ENCODE measurements around the gene SYT11.
"Not testable (repeated sequence)": the region's sequence is repeated elsewhere in the genome, so short reads cannot be mapped to it uniquely, and the experiment has no call there.

The SYT11 gene

DNA sequence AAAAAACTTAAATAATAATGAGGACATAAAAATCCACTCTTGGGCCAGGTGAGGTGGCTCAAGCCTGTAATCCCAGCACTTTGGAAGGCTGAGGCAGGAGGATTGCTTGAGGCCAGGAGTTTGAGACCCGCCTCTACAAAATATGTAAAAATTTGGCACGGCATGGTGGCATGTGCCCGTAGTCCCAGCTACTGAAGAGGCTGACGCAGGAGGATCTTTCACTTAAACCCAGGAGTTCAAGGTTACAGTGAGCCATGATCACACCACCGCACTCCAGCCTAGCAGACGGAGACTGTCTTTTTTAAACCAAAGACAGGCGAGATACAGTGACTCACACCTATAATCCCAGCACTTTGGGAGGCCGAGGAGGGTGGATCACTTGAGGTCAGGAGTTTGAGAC lies 37.1 kb downstream of the SYT11 start:
- DNase-seq (ENCODE audit: low read depth in 2 of 2, low spot score in 1 of 2), result not testable (repeated sequence)

DNA sequence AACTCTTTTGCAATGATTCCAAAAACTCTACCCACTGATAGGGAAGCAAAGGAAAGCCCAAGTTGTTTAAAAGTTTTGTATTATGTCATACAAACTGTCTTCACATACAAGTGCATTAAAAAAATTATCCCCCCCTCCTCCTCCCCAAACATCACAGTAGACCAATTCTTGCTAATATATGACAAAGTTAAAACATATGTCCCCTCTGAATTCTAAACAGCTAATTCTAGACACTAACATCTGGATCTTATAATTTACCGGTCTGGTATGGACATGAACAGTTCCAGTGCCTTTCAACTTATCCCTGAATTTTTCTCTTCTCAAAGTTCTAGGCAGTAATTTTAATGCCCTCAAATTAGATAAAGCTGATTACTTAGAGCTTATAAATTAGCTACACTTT lies 38.4 kb downstream of the SYT11 start:
- DNase-seq (ENCODE audit: low read depth in 2 of 2, low spot score in 1 of 2), result no peak

DNA sequence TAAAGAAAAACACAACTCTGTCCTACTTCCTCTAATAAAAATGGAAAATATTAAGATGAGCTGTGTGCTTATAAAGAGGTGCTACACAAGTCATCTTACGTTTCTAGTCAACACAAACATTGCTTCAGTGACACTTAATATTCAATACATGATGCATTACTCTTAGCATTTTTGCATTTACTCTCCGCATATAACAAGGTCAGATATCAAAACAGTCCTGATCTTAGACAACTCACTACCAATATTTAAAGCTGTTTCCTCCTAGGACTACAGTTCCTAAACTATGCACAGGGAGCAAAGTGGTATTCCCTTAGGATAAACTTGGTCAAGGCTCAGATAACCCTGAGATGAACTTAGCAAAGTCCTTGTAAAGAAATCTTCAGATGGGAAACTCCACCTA lies 39.5 kb downstream of the SYT11 start:
- no peak for DNase-seq (ENCODE audit: low read depth in 2 of 2, low spot score in 1 of 2)

DNA sequence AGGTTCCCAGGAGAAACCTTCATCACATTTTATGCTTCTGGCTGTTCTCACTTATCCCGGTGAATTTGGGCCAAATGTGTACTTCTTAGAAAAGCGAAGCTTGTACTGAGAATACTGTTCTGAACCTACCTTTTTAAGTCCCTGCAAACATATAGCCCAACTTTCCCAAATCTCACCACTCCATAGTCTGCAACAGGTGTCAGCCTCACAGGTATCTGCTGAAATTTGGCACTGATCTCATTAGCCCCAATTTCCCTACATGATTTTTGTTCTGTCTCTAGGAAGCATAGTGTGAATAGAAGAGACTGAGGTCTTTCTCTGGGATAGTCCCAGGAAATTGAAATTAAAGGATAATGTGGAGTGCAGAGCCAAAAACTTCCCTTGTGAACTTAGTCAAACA lies 40.3 kb downstream of the SYT11 start:
- DNase-seq (ENCODE audit: low read depth in 2 of 2, low spot score in 1 of 2), result no peak

DNA sequence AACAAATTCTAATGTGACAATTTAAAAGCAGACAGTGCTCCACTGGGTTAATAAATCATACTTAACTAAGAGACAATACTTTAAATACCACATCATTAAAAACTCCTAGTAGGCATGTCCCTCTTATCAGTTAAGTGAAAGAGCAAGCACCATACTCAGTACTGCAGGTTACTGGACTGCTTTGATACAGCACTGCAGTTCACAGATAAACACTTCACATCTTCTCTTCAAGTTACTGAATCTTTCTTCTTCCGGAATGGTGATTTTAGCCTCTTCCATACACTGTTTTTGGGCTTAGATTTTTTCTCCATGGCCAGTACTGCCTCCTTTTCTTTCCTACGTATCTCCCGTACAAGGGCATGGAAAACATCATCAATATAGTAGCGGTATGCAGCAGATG lies 40.8 kb downstream of the SYT11 start:
- DNase-seq (ENCODE audit: low read depth in 2 of 2, low spot score in 1 of 2), result no peak

DNA sequence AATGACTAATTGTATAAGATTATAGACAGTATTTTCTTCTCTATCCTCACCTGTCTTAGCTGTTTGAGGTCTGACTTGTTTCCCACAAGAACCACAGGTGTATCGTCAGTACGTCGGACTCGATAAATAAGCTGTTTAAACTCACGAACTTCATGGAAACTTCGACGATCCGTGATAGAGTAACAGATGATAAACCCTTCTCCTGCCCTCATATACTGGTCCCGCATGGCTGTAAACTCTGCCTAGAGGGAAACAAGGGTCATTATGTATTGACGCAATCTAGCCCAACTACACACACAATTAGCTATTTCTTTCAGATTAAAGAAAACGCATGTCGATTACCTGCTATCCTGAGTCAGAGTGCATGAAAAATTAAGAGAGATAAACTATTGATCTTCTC lies 44.9 kb downstream of the SYT11 start:
- DNase-seq (ENCODE audit: low read depth in 2 of 2, low spot score in 1 of 2), result no peak

DNA sequence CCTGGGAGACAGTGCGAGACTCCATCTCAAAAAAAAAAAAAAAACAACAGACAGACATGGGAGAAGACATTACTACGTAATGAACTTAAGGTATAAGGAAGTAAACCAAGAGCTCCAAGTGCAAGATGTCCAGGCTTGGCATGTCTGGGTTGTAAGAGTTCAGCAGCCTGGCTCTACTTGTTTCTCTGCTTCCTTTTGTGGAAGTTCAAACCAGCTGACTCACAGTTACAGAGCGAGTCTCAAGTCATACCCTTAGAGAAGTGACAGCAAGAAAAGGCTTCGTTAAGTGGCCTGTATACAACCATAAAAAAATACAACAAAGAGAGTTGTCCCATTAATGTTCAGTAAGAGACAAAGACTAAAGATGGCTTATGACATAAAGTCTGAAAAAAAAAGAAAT lies 50.5 kb downstream of the SYT11 start:
- no peak for DNase-seq (ENCODE audit: low read depth in 2 of 2, low spot score in 1 of 2)

DNA sequence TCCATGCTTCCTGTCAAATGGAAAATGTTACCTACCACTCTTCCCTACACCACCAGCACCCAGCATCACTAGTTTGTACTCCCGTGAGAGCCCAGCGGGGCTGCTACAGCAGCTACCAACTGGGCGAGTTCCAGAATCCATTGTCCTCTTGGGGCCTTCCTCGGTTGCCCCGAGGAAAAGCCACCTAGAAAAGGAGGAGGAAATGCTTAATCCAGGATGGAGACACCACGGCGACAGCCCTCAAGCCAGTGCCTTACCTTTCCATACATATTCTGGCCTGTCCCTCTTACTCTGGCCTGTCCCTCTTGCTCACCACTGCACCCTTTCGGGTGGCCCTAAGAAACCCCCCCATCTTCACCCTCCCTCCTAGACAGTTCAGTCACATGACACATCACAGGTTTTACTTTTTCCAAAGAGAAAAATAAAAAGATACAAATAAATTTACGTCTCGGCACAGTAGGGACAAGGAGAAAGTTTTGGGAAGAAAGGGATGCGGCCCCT lies 51.3 kb downstream of the SYT11 start:
- DNase-seq (ENCODE audit: low read depth in 2 of 2, low spot score in 1 of 2), result no peak

DNA sequence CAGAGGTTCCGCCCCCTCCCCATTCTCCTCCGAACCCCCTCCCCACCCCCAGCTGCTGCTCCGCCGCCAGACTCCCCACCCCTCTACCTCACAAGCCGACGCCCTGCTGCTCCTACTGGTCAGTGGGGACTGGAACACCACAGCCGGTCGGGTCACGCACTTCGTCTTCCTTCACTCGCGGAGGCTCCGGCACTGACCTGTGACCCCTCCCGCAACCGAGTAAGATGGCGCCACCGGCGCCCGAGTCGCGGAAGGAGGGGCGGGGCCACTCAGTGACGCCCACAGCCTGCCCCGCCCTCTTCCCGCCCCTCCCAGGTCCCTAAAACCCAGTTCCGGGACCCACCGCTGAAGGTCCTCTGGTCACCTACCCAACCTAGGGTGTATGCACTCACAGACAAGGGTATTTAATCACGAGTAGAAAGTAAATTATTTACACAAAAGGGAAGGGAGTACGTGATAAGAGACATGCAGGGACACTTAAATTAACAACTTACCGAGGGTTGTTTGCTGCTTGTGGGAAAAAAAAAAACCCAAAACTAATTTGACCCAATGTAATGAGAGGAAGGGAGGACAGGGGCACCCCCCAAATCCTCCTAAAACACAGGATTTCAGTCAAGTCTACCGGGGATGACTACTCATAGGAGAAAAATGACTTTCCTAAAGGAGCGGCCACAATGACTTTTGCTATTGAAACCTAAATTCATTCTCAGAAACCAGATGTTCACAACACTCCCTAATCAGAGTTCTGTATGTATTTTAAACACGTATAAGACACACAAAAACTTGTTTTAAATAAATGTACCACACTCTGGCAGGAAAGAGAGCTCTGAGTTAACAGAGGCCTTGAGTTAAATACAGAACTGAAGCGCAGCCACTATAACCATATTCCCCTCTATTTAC lies 52.0 kb downstream of the SYT11 start, which contains the start of gene RIT1:
RIT1 (minus strand) TSS at position 194 of the 900 bp plus-strand sequence. CDS start 588 bp downstream, outside the sequence.
- DNase-seq (ENCODE audit: low read depth in 2 of 2, low spot score in 1 of 2), result peak; percentile 57 to 67

DNA sequence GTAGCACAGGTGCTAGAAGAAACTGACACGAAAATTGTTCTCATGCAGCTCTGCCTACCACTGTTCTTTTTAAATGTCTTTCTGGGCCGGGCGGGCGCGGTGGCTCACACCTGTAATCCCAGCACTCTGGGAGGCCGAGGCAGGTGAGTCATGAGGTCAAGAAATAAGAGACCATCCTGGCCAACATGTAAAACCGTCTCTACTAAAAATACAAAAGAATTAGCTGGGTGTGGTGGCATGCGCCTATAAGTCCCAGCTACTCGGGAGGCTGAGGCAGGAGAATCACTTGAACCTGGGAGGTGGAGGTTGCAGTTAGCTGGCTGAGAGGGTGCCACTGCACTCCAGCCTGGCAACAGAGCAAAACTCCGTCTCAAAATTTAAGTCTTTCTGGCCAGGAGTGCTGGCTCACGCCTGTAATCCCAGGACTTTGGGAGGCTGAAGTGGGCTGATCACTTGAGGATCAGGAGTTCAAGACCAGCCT lies 52.7 kb downstream of the SYT11 start:
- no peak for DNase-seq (ENCODE audit: low read depth in 2 of 2, low spot score in 1 of 2)

DNA sequence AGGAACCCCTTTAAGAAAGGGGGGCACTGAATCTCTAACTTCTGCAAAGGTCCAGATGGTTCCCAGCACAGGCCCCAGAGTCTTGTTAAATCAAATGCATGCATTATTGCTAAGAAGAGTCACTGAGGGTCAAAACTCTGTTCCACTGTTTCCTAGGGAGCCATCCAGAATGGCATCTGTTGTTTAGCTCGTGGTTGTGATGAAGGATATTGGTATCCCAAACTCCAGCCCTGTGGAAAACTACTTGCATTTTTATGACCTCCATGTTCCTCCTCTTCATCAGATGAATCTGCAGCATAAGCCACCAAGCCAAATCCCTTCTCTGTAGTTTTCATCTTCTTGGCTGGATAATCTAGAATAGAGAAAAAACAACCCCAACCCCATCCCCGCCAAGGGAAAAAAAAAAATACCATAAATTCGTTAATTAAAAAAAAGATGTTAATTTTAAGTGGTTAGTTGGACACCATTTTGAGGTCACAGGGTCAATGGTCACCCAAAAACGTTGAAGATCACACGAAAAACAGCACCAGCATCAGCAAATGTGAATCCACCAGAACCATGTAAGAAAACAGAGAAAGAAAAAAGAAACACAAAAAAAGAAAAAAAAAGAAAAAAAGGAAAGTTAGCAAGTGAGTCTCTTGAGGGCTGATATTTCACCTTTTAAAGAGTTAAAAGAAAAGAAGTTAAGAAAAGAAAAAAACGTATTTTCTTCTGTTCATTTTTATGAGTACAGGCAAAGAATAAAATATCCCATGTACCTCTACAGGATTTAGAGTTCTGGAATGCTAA lies 54.8 kb downstream of the SYT11 start:
- no peak for DNase-seq (ENCODE audit: low read depth in 2 of 2, low spot score in 1 of 2)

DNA sequence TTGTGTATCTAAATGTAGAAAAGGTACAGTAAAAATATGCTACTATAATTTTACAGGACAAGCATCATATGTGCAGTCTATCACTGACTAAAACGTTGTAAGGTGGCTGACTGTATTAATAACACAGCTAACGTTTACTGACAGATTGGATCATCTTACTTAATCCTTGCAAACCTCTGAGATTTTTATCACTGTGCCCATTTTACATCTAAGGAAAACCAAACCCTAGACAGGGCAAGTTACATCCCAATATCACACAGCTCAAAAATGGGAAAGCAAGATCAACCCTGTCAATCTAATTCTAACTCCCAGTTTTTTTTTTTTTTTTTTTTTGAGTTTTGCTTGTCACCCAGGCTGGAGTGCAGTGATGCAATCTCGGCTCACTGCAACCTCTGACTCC lies 59.3 kb downstream of the SYT11 start:
- no peak for DNase-seq (ENCODE audit: low read depth in 2 of 2, low spot score in 1 of 2)

DNA sequence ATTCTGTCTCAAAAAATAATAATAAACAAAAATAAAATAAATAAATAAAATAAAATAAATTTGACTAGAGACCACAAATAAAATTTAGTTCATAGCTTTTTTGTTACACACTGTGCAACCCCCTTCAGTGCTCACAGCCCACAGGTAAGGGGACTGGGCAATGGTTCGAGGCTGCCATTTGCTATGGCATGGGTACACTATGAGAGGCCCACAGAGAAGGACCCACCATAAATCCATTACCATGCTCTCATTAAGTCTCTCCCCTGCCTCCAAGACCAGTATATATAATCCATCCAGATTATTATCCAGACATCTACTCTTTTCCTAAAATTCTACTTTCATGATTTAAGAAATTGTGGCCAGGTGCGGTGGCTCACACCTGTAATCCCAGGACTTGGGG lies 60.4 kb downstream of the SYT11 start:
- no peak for DNase-seq (ENCODE audit: low read depth in 2 of 2, low spot score in 1 of 2)

DNA sequence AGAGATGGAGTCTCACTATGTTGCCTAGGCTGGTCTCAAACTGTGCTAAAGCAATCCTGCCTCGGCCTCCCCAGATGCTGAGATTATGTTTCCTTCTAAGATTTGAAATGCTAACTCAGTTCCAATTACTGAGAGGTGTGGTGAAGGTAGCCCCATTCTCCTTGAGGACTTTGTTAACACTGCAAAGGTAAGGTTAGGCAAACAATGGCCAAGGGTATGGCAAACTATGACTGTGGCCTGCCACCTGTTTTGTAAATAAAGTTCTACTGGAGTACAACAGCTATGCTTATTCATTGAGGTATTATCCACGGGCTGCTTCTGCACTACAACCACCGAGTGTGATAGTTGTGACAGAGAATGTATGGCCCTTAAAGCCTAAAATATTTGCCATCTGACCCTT lies 61.4 kb downstream of the SYT11 start:
- no peak for DNase-seq (ENCODE audit: low read depth in 2 of 2, low spot score in 1 of 2)

DNA sequence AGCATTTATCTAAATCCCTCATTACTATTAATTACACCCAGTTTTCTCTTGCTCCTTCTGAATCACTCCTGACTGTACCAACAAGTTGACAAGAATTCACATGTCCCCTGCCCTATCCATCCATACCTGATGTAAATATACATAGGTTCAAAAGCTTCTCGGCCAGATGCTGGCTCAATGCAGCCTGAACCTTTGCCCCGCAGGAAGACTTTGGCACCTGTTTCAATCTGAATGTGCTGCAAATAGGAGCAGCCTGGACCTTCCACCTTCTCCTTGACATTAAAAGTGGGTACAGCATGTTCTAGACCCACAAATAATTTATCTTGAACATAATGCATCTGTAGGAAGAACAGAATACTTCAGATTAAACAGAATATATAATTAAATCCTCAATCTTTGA lies 66.1 kb downstream of the SYT11 start:
- no peak for DNase-seq (ENCODE audit: low read depth in 2 of 2, low spot score in 1 of 2)

DNA sequence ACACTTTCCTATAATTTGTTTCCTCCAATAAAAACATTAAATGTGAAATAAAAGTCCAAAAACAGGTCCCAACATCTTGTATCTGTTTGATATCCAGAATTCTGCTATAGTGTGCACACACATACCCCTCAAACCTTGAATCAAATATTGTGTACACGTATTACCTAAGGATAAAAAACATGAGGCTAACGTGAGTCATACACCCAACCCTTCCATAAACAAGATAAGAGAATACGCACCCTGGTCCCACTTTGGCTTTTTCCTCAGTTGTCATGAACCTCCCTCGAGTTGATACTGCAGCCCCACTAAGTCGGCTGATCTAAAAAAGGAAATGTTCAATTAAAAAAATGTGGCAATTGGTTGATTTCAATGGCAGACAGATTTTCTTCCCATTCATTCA lies 69.7 kb downstream of the SYT11 start:
- DNase-seq (ENCODE audit: low read depth in 2 of 2, low spot score in 1 of 2), result no peak

DNA sequence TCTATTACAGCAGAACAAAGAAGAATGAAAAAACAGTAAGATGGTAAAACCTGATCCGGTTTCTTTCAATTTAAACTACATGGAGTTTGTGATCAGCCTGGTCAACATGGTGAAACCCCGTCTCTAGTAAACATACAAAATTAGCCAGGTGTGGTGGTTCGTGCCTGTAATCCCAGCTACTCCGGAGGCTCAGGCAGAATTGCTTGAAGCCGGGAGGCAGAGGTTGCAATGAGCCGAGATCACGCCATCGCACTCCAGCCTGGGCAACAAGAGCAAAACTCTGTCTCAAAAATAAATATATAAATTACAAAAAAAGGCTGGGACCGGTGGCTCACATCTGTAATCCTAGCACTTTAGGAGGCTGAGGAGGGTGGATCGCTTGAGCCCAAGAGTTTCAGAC lies 71.4 kb downstream of the SYT11 start:
- DNase-seq (ENCODE audit: low read depth in 2 of 2, low spot score in 1 of 2), result not testable (repeated sequence)

DNA sequence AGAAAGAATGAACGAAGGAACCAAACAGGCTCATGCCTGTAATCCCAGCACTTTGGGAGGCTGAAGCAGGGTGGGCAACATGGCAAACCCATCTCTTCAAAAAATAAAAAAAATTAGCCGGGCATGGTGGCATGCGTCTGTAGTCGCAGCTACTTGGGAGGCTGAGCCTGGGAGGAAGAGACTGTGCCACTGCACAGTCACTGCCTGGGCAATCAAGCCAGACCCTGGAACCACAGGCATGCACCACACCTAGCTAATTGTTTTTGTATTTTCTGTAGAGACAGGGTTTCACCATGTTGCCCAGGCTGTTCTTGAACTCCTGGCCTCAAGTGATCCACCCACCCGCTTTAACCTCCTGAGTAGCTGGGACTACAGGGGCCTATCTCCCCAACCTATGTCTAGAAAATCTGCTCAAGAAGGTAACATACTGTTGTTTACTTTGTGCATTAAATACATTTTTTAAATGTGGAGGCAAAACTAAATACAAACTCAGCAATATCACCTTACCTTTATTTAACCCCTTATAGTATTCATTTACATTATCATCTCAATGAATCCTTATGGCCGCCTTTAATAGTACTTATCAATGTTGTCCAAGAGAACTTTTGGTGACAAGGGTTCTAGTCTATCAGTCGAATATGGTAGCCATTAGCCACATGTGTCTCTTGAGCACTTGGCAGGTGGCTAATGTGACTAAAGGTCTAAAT lies 72.1 kb downstream of the SYT11 start:
- DNase-seq (ENCODE audit: low read depth in 2 of 2, low spot score in 1 of 2), result no peak

DNA sequence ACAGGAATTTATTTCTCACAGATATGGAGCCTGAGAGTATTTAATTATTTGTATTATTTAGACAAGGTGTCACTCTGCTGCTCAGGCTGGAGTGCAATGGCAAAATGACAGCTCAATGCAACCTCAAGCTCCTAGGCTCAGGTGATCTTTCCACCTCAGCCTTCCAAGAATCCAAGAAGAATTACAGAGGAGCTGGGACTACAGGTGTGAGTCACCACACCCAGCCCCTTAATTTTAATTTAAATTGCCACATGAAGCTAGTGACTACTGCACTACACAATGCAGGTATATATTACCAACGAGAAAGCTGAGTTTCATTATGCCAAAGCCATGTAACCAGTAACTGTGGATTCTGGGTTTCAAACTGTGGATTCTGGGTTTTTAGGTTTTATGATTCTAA lies 72.7 kb downstream of the SYT11 start:
- no peak for DNase-seq (ENCODE audit: low read depth in 2 of 2, low spot score in 1 of 2)

DNA sequence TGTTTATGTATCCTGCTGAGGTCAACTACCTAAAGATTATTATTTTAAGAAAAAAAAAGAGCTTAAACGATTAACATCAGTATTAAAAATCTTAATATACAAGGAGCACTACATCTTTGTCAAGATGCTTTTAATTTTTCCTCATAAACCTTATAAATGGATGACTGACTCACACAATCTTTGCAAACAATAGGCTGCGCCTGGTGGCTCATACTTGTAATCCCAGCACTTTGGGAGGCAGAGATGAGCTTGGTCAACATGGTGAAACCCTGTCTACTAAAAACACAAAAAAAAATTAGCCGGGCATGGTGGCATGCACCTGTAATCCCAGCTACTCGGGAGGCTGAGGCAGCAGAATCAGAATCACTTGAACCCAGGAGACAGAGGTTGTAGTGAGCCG lies 73.1 kb downstream of the SYT11 start:
- no peak for DNase-seq (ENCODE audit: low read depth in 2 of 2, low spot score in 1 of 2)

DNA sequence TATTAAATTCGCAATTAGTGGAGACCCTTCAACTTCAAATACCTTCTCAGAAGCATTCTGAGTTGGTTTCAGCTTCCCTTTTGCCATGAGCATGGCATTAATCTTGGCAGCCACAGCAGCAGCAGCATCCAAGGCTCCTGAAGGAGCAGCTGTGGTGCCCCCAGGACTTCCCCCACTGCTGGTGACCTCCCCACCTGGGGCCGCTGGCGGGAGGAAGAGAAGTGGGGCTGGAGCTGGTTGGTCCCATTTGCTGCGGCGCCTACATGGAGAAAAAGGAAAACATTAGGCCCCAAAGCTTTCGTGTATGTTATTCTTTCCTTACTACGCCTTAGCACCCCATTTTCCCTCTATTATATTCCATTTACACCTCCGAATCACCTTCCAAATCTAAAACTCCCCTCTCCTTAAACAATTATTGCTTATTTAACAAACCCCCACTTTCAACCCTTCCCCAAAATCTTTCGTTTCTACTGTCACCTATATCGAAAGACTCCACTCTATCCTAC lies 74.3 kb downstream of the SYT11 start:
- DNase-seq (ENCODE audit: low read depth in 2 of 2, low spot score in 1 of 2), result no peak

Measured in stimulated activated CD8-positive, alpha-beta memory T cell treated with anti-CD3 and anti-CD28 coated beads, Interleukin-4, amount 100 ng/mL, for 4 hours (primary cell).